Sigmoid colon (tissue), 7 donors: Measurements from ENCODE around the gene PABPC3. TPM values are rescaled to one million over a fixed set of nuclear protein-coding genes. Genes with fewer than 3 reads are reported as not detected.

Source experiments
- DNase-seq: peaks from one replicate; pipeline ENCODE4 v3.0.0-alpha.2; 2019
- H3K27ac ChIP-seq, 4 donors: fragments of 200-600 bp; sonication (generic); one replicate each; pipeline ENCODE4 v1.5.1; 2016 to 2019; ENCODE audit warnings: mild to moderate bottlenecking in 1 of 4
- H3K27me3 ChIP-seq, 3 donors: fragments of 200-600 bp; sonication (generic); one replicate each; pipeline ENCODE4 v1.5.1; 2019; ENCODE audit warnings: mild to moderate bottlenecking in 1 of 3
- H3K36me3 ChIP-seq, 4 donors: fragments of 200-600 bp; sonication (generic); one replicate each; pipeline ENCODE4 v1.5.1; 2016 to 2019
- H3K4me1 ChIP-seq, 4 donors: fragments of 200-600 bp; sonication (generic); one replicate each; pipeline ENCODE4 v1.5.1; 2017 to 2019
- H3K4me3 ChIP-seq, 4 donors: fragments of 200-600 bp; sonication (generic); one replicate each; pipeline ENCODE4 v1.5.1; 2017 to 2019; ENCODE audit warnings: mild to moderate bottlenecking in 2 of 4, moderate library complexity in 1 of 4
- H3K9me3 ChIP-seq, 4 donors: fragments of 200-600 bp in 3 of 4; sonication (generic) in 3 of 4; one replicate each; pipeline versions ENCODE4 v1.5.1 to v1.6.1; 2013 to 2019
- EP300 ChIP-seq, 4 donors: sonication (generic); formaldehyde crosslinking; IDR thresholded peaks; one replicate each; pipeline ENCODE4 v1.6.1; 2017; ENCODE audit warnings: antibody characterized with exemption in 4 of 4
- POLR2A ChIP-seq, 2 donors: fragments of 450-650 bp; IDR thresholded peaks; one replicate each; pipeline ENCODE4 v1.6.1; 2016; ENCODE audit warnings: antibody characterized with exemption in 2 of 2, mild to moderate bottlenecking in 2 of 2, moderate library complexity in 2 of 2
- POLR2AphosphoS5 ChIP-seq, 4 donors: sonication (generic); formaldehyde crosslinking; IDR thresholded peaks; one replicate each; pipeline ENCODE4 v1.6.1; 2017; ENCODE audit warnings: antibody characterized with exemption in 4 of 4
- WGBS, 2 donors: extraction: QIAGEN DNeasy Blood & Tissue Kit; methylation state at CpG; one replicate each; pipeline ENCODE4 v1.1.7; 2013; 5-methylcytosine and 5-hydroxymethylcytosine counted together
- intact Hi-C: fragments of 100-400 bp; cut with DNase I; formaldehyde crosslinking; loops from one replicate; pipeline ENCODE4 v1.15.1; 2023
- polyA plus RNA-seq, 3 donors: library from polyadenylated mRNA; stranded (reverse); fragments of 200-250 nt; gene quantifications; one replicate each; pipeline ENCODE4 v1.2.3, GENCODE V29; 2013
- total RNA-seq, 4 donors: library from RNA; depleted of rRNA; stranded (reverse); fragments of >200 nt; gene quantifications; one replicate each; pipeline ENCODE4 v1.1.0, GENCODE V29; 2016
- TF ChIP-seq, protein P1 (sequence below), 4 experiments: fragments of 450-650 bp in 3 of 4; fragments of 200-600 bp in 1 of 4; IDR thresholded peaks; one replicate each; pipeline ENCODE4 v1.5.1; 2016 to 2019; ENCODE audit warnings: antibody characterized with exemption in 4 of 4, mild to moderate bottlenecking in 3 of 4, moderate library complexity in 2 of 4
- donor health status: healthy with polysubstance abuse.
- donor health status: Bipolar disorder and iron deficiency.
- donor health status: healthy.

Gene PABPC3
- total and polyA plus RNA-seq, 7 donors, result under 0.01 to 0.16 (median 0.10) TPM; not detected in 4

DNA sequence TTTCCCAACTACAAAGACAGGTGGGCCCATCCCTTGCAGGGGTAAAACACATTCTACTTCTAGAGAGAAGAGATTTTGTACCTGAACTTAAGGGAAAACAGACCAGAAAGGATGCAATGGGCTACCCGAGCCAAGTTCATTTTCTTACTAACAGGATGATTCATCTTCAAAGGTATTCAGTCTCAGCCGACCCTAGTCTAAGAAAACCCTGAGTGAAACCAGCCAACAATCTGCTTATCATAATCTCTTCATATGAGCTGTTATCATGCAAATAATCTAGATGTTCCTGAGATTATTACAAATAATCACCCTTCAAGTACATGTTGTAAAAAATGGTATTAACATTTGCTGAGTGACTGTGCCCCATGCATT is 15.6 kb downstream of the PABPC3 start:
- DNase-seq, result no peak
- Histone ChIP-seq H3K4me3 (no peak overlapping the region), H3K27ac (no peak overlapping the region), H3K27me3 (peaks cover 0 to 4% (median 0%) of the 10 kb centered on the region in 3 donors), H3K36me3 (no peaks in the 10 kb centered on the region), H3K4me1 (no peaks in the 10 kb centered on the region), H3K9me3 (no peaks in the 10 kb centered on the region)
- 45 to 67% methylated on average over 2 of the region's 2 CpGs for WGBS, 2 donors
- intact Hi-C loops, result loop anchor here (5.0 kb wide), 1 partner anchor 104 kb away; no protein-coding TSS in a partner anchor
- TF ChIP-seq, protein P1, sequence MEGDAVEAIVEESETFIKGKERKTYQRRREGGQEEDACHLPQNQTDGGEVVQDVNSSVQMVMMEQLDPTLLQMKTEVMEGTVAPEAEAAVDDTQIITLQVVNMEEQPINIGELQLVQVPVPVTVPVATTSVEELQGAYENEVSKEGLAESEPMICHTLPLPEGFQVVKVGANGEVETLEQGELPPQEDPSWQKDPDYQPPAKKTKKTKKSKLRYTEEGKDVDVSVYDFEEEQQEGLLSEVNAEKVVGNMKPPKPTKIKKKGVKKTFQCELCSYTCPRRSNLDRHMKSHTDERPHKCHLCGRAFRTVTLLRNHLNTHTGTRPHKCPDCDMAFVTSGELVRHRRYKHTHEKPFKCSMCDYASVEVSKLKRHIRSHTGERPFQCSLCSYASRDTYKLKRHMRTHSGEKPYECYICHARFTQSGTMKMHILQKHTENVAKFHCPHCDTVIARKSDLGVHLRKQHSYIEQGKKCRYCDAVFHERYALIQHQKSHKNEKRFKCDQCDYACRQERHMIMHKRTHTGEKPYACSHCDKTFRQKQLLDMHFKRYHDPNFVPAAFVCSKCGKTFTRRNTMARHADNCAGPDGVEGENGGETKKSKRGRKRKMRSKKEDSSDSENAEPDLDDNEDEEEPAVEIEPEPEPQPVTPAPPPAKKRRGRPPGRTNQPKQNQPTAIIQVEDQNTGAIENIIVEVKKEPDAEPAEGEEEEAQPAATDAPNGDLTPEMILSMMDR (IDR thresholded peaks at IDR 0.05), result no peak
- TF ChIP-seq EP300 (IDR thresholded peaks at IDR 0.05) (no peak), POLR2AphosphoS5 (IDR thresholded peaks at IDR 0.05) (no peak), POLR2A (IDR thresholded peaks at IDR 0.05) (no peak)

DNA sequence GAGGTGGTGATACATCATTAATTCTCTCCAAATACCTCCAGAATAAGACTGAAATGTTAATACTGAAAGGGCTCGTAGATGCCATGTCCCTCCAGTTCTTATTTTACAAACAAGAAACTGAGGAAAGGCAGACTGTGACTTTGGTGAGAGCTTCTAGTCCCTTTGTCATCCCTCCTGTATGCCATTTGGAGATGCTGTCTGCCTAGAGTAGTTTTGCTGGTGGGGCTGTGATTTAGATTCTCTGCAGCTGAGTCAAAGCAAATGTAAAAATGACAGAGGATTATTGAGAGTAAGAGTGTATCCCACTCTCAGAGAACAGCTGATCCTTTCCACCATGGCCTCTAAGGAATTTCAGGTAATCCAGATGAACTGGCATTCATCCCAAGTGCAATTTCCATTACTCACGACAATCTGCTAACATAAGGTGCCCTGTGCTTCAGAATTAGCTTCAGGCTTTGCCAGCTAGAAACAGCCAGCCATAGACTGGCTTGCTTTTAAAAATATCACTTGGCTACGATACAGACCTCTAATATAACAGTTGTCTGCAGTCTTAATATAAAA is 16.8 kb downstream of the PABPC3 start:
- H3K4me3 ChIP-seq, result no peak overlapping the region
- no peaks in the 10 kb centered on the region for H3K4me1 ChIP-seq
- intact Hi-C loops, result loop anchor here (5.0 kb wide), 1 partner anchor 105 kb away; no protein-coding TSS in a partner anchor
- TF ChIP-seq POLR2AphosphoS5 (IDR thresholded peaks at IDR 0.05) (no peak), POLR2A (IDR thresholded peaks at IDR 0.05) (no peak), EP300 (IDR thresholded peaks at IDR 0.05) (no peak)
- TF ChIP-seq, protein P1 (IDR thresholded peaks at IDR 0.05), result no peak
- whole genome bisulfite sequencing, 2 donors, result 51 to 66% methylated on average over 3 of the region's 3 CpGs
- DNase-seq, result no peak
- H3K36me3 ChIP-seq, result no peaks in the 10 kb centered on the region
- H3K27ac ChIP-seq, result no peak overlapping the region
- no peaks in the 10 kb centered on the region for H3K9me3 ChIP-seq
- peaks cover 0 to 4% (median 0%) of the 10 kb centered on the region in 3 donors for H3K27me3 ChIP-seq

DNA sequence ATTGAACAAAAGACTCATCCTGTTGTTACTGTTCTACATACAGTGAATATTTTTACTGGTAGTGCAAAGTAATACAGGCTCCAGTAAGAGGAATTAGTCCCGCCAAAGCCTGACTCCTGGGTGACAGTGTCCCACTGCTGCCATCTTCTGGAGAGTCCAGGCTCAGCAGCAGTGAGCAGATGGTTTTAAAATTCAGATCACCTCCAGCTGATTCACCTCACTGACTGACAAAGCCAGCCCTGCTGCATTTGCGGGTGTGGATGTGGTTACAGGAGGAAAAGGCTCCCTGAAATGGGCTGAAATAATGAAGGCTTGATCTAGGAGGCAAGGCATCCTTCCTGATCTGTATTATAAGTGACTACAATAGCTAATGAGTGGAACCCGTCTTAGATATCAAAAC is 18.3 kb downstream of the PABPC3 start:
- Histone ChIP-seq H3K27ac (no peak overlapping the region), H3K27me3 (peaks cover 0 to 4% (median 0%) of the 10 kb centered on the region in 3 donors), H3K9me3 (no peaks in the 10 kb centered on the region), H3K36me3 (no peaks in the 10 kb centered on the region), H3K4me3 (no peak overlapping the region), H3K4me1 (no peaks in the 10 kb centered on the region)
- 25 to 29% methylated on average over 3 of the region's 3 CpGs for WGBS, 2 donors
- TF ChIP-seq EP300 (IDR thresholded peaks at IDR 0.05) (no peak), POLR2A (IDR thresholded peaks at IDR 0.05) (no peak), POLR2AphosphoS5 (IDR thresholded peaks at IDR 0.05) (no peak)
- TF ChIP-seq, protein P1 (IDR thresholded peaks at IDR 0.05), result peak in 3 of 4 experiments; percentile 42 to 69 (median 50)
- intact Hi-C loops, result loop anchor here (5.0 kb wide), 1 partner anchor 107 kb away; no protein-coding TSS in a partner anchor
- peak; percentile 75 for DNase-seq

DNA sequence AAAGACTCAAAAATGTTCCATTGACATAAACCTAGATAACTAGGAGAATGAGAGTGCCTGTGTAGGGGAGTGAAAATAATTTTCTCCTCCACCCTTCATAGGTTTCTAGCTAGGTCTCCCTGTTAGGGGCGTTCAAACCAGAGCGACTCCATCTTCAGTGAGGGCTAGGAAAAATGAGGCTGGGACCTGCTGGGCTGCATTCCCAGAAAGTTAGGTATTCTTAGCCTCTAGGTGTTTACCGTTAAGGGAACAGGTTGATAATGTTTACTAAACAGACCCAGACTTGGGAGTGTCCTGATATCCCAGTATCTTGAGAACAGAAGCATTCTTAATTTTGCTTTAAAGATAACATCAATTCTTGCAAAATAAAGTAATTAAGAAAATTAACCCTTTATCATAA is 20.1 kb downstream of the PABPC3 start:
- Histone ChIP-seq H3K9me3 (no peaks in the 10 kb centered on the region), H3K27ac (no peak overlapping the region), H3K27me3 (peaks cover 0 to 4% (median 0%) of the 10 kb centered on the region in 3 donors), H3K4me1 (no peaks in the 10 kb centered on the region), H3K4me3 (no peak overlapping the region), H3K36me3 (no peaks in the 10 kb centered on the region)
- intact Hi-C loops, result no loop called here
- no peak for TF ChIP-seq POLR2AphosphoS5 (IDR thresholded peaks at IDR 0.05)
- no peak for TF ChIP-seq POLR2A (IDR thresholded peaks at IDR 0.05)
- TF ChIP-seq, protein P1 (IDR thresholded peaks at IDR 0.05), result no peak
- no peak for TF ChIP-seq EP300 (IDR thresholded peaks at IDR 0.05)
- no peak for DNase-seq
- WGBS, 2 donors, result 51 to 65% methylated on average over 3 of the region's 3 CpGs

DNA sequence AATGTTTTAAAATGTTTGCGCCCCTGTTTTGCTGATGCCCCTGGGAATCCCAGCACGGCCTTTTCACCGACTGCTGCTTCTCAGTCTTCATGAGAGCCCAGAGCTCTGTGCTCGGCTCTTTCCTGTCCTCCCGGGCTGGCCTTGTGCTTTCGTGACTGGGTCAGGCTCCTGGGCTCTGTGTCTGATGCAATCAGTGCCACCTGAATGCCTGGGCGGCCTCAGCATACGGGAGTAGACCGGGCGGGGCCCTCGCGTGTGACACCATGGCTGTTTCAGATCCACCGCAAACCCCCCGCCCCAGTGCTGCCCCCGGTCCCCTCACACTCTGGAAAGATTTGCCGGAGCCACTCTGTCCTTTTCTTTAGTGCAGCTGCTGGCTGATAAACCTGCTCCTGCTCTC is 21.4 kb downstream of the PABPC3 start:
- Histone ChIP-seq H3K27ac (no peak overlapping the region), H3K4me3 (no peak overlapping the region), H3K27me3 (peaks cover 0 to 4% (median 0%) of the 10 kb centered on the region in 3 donors), H3K36me3 (no peaks in the 10 kb centered on the region), H3K9me3 (no peaks in the 10 kb centered on the region), H3K4me1 (no peaks in the 10 kb centered on the region)
- no peak for DNase-seq
- intact Hi-C loops, result no loop called here
- TF ChIP-seq, protein P1 (IDR thresholded peaks at IDR 0.05), result no peak
- TF ChIP-seq POLR2A (IDR thresholded peaks at IDR 0.05) (no peak), EP300 (IDR thresholded peaks at IDR 0.05) (no peak), POLR2AphosphoS5 (IDR thresholded peaks at IDR 0.05) (no peak)
- WGBS, 2 donors, result 63 to 85% methylated on average over 16 of the region's 16 CpGs
